Measurements from ENCODE around the gene CCDC9B.

The CCDC9B gene

GRCh38 chr15:40365016-40365415 lies 24.3 kb upstream of the CCDC9B start:
- no peak for DNase-seq

GRCh38 chr15:40364251-40364650 lies 23.5 kb upstream of the CCDC9B start:
- no peak for DNase-seq

GRCh38 chr15:40363611-40364010 lies 22.9 kb upstream of the CCDC9B start:
- no peak for DNase-seq

GRCh38 chr15:40361640-40362039 lies 20.9 kb upstream of the CCDC9B start:
- no peak for DNase-seq

GRCh38 chr15:40360015-40360414 lies 19.3 kb upstream of the CCDC9B start:
- DNase-seq = no peak

GRCh38 chr15:40358471-40359353 lies 18.0 kb upstream of the CCDC9B start:
- DNase-seq = peak; percentile 25

GRCh38 chr15:40357723-40358470 lies 17.2 kb upstream of the CCDC9B start, which contains the start of gene DISP2:
TSS of gene DISP2 (plus strand) at chr15:40358219. CDS start at chr15:40358322, 103 bp downstream.
- DNase-seq = peak; percentile 92

- no peak for DNase-seq
Observed at GRCh38 chr15:40357246-40357645, 16.5 kb upstream of the CCDC9B start.

- DNase-seq = no peak
Observed at GRCh38 chr15:40355976-40356585, 15.3 kb upstream of the CCDC9B start.

- no peak for DNase-seq
Observed at GRCh38 chr15:40354408-40355171, 13.9 kb upstream of the CCDC9B start.

- no peak for DNase-seq
Observed at GRCh38 chr15:40353697-40354096, 13.0 kb upstream of the CCDC9B start.

GRCh38 chr15:40352281-40352901 lies 11.7 kb upstream of the CCDC9B start:
- no peak for DNase-seq

- no peak for DNase-seq
Observed at GRCh38 chr15:40349163-40349562, 8.4 kb upstream of the CCDC9B start.

- no peak for DNase-seq
Observed at GRCh38 chr15:40348474-40348870, 7.7 kb upstream of the CCDC9B start.

- DNase-seq = no peak
Observed at GRCh38 chr15:40347559-40348473, 7.1 kb upstream of the CCDC9B start.

- no peak for DNase-seq
Observed at GRCh38 chr15:40346579-40347558, 6.1 kb upstream of the CCDC9B start.

GRCh38 chr15:40345867-40346578 lies 5.3 kb upstream of the CCDC9B start:
- no peak for DNase-seq

GRCh38 chr15:40345225-40345866 lies 4.6 kb upstream of the CCDC9B start:
- DNase-seq = no peak
